ENCODE data around the gene TNS1. TPM values are rescaled to one million over a fixed set of nuclear protein-coding genes. Genes with fewer than 3 reads are reported as not detected.

The TNS1 gene
- total and polyA plus RNA-seq, 2 experiments from 2014 or later, result 81.6 to 99.3 TPM

GRCh38 chr2:217938036-217938435 is 64.8 kb downstream of the TNS1 start:
- Histone ChIP-seq H3K9me3 (ENCODE audit: low read depth) (no peaks in the 10 kb centered on the region), H3K9ac (peak overlapping the region; percentile 82; the same call in 1 of the 2 replicates), H3K36me3 (ENCODE audit: low read depth) (no peaks in the 10 kb centered on the region), H3K9me2 (ENCODE audit: insufficient read depth) (no peaks in the 10 kb centered on the region), H4K20me1 (ENCODE audit: insufficient read depth) (no peaks in the 10 kb centered on the region), H3K4me1 (ENCODE audit: insufficient read depth) (peaks cover 82% of the 10 kb centered on the region), H3K4me2 (ENCODE audit: unreplicated experiment) (peak overlapping the region; percentile 14), H3K27me3 (replicated peaks; ENCODE audit: insufficient read depth) (no peaks in the 10 kb centered on the region), H3K79me2 (ENCODE audit: insufficient read depth) (peaks cover 87% of the 10 kb centered on the region), H3K27ac (peak overlapping the region; percentile 97), H3K4me3 (no peak overlapping the region), H3F3A (ENCODE audit: insufficient read depth) (peaks cover 54% of the 10 kb centered on the region), H2AFZ (no peak overlapping the region)
- no peak for DNase-seq
- TF ChIP-seq EZH2 (IDR thresholded peaks at IDR 0.05; ENCODE audit: insufficient read depth, poor library complexity, severe bottlenecking) (no peak), EZH2phosphoT487 (IDR thresholded peaks at IDR 0.05; ENCODE audit: insufficient read depth, low read depth) (no peak)
- in situ Hi-C loops (cut with MboI), result no loop called here
- 54 to 55% methylated on average over 6 of the region's 6 CpGs for WGBS, 2 experiments (ENCODE audit: low coverage in 1 of 2, low lambda C conversion rate in 2 of 2, missing lambda C conversion rate in 2 of 2)

GRCh38 chr2:217937446-217937845 is 65.3 kb downstream of the TNS1 start:
- TF ChIP-seq EZH2phosphoT487 (IDR thresholded peaks at IDR 0.05; ENCODE audit: insufficient read depth, low read depth), result no peak
- Histone ChIP-seq H3K79me2 (ENCODE audit: insufficient read depth) (peaks cover 87% of the 10 kb centered on the region), H3K27ac (peak overlapping the region; percentile 97), H3K9ac (peak overlapping the region; percentile 82; the same call in 1 of the 2 replicates), H3F3A (ENCODE audit: insufficient read depth) (peaks cover 60% of the 10 kb centered on the region), H2AFZ (no peak overlapping the region), H3K9me2 (ENCODE audit: insufficient read depth) (no peaks in the 10 kb centered on the region), H3K4me3 (0 out of 2 replicates have a peak overlapping the region, but pooled peaks have one; percentile 5), H3K4me1 (ENCODE audit: insufficient read depth) (peaks cover 88% of the 10 kb centered on the region), H3K9me3 (ENCODE audit: low read depth) (no peaks in the 10 kb centered on the region), H4K20me1 (ENCODE audit: insufficient read depth) (no peaks in the 10 kb centered on the region), H3K27me3 (replicated peaks; ENCODE audit: insufficient read depth) (no peaks in the 10 kb centered on the region), H3K36me3 (ENCODE audit: low read depth) (no peaks in the 10 kb centered on the region), H3K4me2 (ENCODE audit: unreplicated experiment) (peak overlapping the region; percentile 82)
- DNase-seq, result no peak
- in situ Hi-C loops (cut with MboI), result no loop called here
- WGBS, 2 experiments (ENCODE audit: low coverage in 1 of 2, low lambda C conversion rate in 2 of 2, missing lambda C conversion rate in 2 of 2), result 54 to 58% methylated on average over 8 of the region's 8 CpGs

GRCh38 chr2:217936952-217937351 is 65.8 kb downstream of the TNS1 start:
- H2AFZ ChIP-seq, result no peak overlapping the region
- H3F3A ChIP-seq (ENCODE audit: insufficient read depth), result peaks cover 65% of the 10 kb centered on the region
- no peaks in the 10 kb centered on the region for H3K9me3 ChIP-seq (ENCODE audit: low read depth)
- peak overlapping the region; percentile 82 for H3K4me2 ChIP-seq (ENCODE audit: unreplicated experiment)
- no peaks in the 10 kb centered on the region for H3K27me3 ChIP-seq (replicated peaks; ENCODE audit: insufficient read depth)
- H3K27ac ChIP-seq, result peak overlapping the region; percentile 97
- H3K36me3 ChIP-seq (ENCODE audit: low read depth), result no peaks in the 10 kb centered on the region
- peak overlapping the region; percentile 82; the same call in 1 of the 2 replicates for H3K9ac ChIP-seq
- 0 out of 2 replicates have a peak overlapping the region, but pooled peaks have one; percentile 5 for H3K4me3 ChIP-seq
- 72 to 73% methylated on average over 10 of the region's 10 CpGs for WGBS, 2 experiments (ENCODE audit: low coverage in 1 of 2, low lambda C conversion rate in 2 of 2, missing lambda C conversion rate in 2 of 2)
- no peaks in the 10 kb centered on the region for H4K20me1 ChIP-seq (ENCODE audit: insufficient read depth)
- in situ Hi-C loops (cut with MboI), result no loop called here
- H3K9me2 ChIP-seq (ENCODE audit: insufficient read depth), result no peaks in the 10 kb centered on the region
- H3K4me1 ChIP-seq (ENCODE audit: insufficient read depth), result peaks cover 88% of the 10 kb centered on the region
- peaks cover 87% of the 10 kb centered on the region for H3K79me2 ChIP-seq (ENCODE audit: insufficient read depth)
- no peak for DNase-seq
- no peak for TF ChIP-seq EZH2 (IDR thresholded peaks at IDR 0.05; ENCODE audit: insufficient read depth, poor library complexity, severe bottlenecking)
- TF ChIP-seq EZH2phosphoT487 (IDR thresholded peaks at IDR 0.05; ENCODE audit: insufficient read depth, low read depth), result no peak

- in situ Hi-C loops (cut with MboI), result no loop called here
- peak overlapping the region; percentile 97 for H3K27ac ChIP-seq
- H3F3A ChIP-seq (ENCODE audit: insufficient read depth), result peaks cover 73% of the 10 kb centered on the region
- peak overlapping the region; percentile 82 for H3K4me2 ChIP-seq (ENCODE audit: unreplicated experiment)
- no peaks in the 10 kb centered on the region for H3K9me2 ChIP-seq (ENCODE audit: insufficient read depth)
- peaks cover 89% of the 10 kb centered on the region for H3K4me1 ChIP-seq (ENCODE audit: insufficient read depth)
- H3K79me2 ChIP-seq (ENCODE audit: insufficient read depth), result peaks cover 87% of the 10 kb centered on the region
- no peak overlapping the region for H3K4me3 ChIP-seq
- TF ChIP-seq EZH2 (IDR thresholded peaks at IDR 0.05; ENCODE audit: insufficient read depth, poor library complexity, severe bottlenecking) (no peak), EZH2phosphoT487 (IDR thresholded peaks at IDR 0.05; ENCODE audit: insufficient read depth, low read depth) (no peak)
- peak; percentile 27 for DNase-seq
- no peaks in the 10 kb centered on the region for H3K27me3 ChIP-seq (replicated peaks; ENCODE audit: insufficient read depth)
- H4K20me1 ChIP-seq (ENCODE audit: insufficient read depth), result no peaks in the 10 kb centered on the region
- H3K36me3 ChIP-seq (ENCODE audit: low read depth), result no peaks in the 10 kb centered on the region
- H3K9ac ChIP-seq, result peak overlapping the region; percentile 82
- no peak overlapping the region for H2AFZ ChIP-seq
- no peaks in the 10 kb centered on the region for H3K9me3 ChIP-seq (ENCODE audit: low read depth)
- 59 to 62% methylated on average over 10 of the region's 10 CpGs for WGBS, 2 experiments (ENCODE audit: low coverage in 1 of 2, low lambda C conversion rate in 2 of 2, missing lambda C conversion rate in 2 of 2)
Observed at GRCh38 chr2:217935901-217936684, 66.7 kb downstream of the TNS1 start.

All from GM23248 (cell line).